HG03108 (cell line): ENCODE measurements around the gene HCN1.
"Not testable (repeated sequence)": the region's sequence is repeated elsewhere in the genome, so short reads cannot be mapped to it uniquely, and the experiment has no call there.

Experiments used
- ATAC-seq: cut with Tn5 transposase; IDR thresholded peaks from one replicate; pipeline ENCODE4 v1.9.1; 2021; ENCODE audit warnings: moderate library complexity; ENCODE audit not compliant: unreplicated experiment

HCN1 gene

DNA sequence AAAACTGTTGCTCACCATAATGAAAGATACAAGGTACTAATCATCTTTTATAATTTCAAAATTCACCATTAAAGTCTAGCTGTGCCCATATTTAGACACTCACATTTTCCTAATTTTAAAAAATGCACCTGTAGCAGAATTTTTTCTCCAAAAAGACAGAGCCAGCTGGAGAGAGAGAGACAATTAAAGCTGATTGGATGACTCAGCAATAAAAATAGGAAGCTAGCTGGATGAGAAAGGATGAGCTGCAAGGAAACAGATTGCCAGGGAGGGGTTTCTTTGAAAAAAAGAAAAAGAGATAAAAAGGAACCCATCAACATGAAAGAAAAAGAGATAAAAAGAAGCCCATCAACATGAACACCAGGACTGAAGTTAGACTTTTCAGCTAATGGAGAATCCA, 73.8 kb downstream of the HCN1 start:
- ATAC-seq = no peak

DNA sequence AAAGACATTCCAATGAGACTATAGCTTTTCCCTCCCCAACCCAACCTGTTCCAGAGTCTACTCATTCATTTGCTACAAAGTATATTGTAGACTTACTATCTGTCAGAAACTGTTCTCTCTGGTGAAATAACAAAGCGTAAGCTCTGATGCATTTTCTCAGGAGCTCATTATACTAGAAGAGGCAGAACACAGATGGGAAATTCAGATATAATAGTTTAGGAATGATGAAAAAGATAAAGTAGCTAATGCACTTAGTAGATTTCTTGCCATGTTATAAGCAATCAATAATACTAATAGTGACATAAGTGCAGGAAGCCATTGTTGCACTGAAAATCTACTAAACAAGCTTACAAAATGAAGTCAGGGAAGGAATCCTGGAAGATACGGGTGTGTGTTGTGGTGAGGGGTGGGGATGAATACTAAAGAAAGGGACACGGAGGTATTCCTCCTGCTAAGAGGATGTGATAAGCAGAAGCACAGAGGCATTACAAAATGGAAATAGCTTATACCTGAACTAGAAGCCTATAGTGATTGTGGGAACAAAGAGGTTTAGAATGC, 78.2 kb downstream of the HCN1 start:
- no peak for ATAC-seq

- ATAC-seq = no peak
These were observed 86.5 kb downstream of the HCN1 start for GRCh38 chr5:45609661-45610060.

GRCh38 chr5:45604092-45604491, 92.1 kb downstream of the HCN1 start:
- no peak for ATAC-seq

DNA sequence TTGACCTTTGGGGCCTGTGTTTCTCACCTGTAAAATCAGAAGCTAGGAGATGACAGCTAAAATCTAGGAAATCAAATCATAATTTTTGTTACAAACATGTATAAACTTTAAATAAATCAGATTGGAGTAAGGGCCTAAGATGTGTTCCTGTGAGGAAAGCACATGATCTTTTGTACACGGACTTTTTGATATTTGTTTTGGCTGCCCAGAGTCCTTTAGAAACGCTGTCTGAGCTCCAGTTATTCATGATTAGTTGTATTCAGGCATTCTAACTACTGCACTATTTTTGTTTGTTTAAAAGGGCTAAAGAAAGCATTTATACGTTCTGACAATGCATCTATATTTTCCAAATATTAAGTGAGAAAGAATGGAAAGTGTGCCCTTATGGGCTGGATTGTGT, 94.8 kb downstream of the HCN1 start:
- ATAC-seq = no peak

DNA sequence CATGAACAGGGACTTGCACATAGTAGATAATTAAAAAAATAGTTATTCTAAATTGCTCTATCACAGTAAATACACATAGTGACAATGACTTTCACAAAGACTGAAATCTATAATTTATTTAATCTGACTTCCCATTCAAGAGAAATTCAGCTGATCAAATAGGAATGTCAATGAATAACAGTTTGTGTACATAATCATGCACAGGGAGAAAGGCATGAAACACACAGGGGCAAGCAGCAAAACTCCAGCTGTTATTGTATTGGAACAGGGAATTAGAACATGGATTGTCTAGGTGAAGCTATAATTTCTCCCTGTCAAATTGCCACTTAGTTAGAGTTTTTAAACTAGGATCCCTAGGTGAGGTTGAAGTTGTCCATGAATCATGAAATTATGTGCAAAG, 99.9 kb downstream of the HCN1 start:
- no peak for ATAC-seq

DNA sequence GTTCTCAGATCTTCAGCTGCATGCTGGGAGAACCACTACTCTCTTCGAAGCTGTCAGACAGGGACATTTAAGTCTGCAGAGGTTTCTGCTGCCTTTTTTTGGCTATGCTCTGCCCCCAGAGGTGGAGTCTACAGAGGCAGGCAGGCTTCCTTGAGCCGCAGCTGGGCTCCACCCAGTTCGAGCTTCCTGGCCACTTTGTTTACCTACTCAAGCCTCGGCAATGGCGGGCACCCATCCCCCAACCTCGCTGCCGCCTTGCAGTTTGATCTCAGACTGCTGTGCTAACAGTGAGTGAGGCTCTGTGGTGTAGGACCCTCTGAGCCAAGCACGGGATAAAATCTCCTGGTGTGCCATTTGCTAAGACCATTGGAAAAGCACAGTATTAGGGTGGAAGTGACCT, 110.2 kb downstream of the HCN1 start:
- ATAC-seq = not testable (repeated sequence)

DNA sequence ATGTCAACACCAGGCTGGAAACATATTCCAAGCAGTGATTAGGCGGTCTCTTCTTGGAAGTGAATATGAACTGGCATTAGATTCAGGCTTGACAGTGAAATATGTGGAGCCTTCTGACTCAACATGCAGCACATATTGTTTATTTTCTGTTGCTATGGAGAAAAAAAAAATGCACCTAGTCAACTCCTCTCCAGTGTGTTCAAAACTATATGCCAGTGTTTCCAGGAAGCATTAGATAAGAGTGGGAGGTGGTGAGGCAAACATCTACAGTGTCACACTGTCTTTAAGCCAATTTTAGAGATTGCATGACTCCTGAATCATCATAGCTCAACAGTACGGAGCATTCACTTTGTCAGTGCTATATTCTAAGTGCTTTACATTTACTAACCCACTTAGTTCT, 117.9 kb downstream of the HCN1 start:
- no peak for ATAC-seq

GRCh38 chr5:45568813-45569212, 127.4 kb downstream of the HCN1 start:
- ATAC-seq = no peak

- ATAC-seq = no peak
These were observed 153.8 kb downstream of the HCN1 start for GRCh38 chr5:45542421-45542820.

- no peak for ATAC-seq
These were observed 162.5 kb downstream of the HCN1 start for GRCh38 chr5:45533663-45534062.

GRCh38 chr5:45532826-45533624, 163.2 kb downstream of the HCN1 start:
- no peak for ATAC-seq

- no peak for ATAC-seq
These were observed 175.1 kb downstream of the HCN1 start for GRCh38 chr5:45521067-45521466.

DNA sequence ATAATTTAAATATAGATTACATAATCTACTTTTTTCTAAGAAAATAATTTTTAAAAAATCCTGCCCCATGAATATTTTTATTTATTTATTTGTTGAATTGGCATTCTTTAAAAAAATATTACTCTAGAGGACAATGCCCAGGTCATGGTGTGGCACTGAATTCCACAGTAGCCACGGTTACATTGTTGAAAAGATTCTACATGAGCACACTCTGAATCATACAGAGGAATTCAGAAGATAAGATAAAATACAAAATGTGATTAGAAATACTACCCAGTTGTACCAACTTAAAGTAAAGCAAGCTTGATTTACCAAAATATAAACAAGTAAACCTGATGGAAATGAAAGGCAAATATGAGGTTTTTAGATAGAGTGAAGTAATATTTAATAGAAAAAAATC, 183.7 kb downstream of the HCN1 start:
- ATAC-seq = no peak

GRCh38 chr5:45509371-45509770, 186.8 kb downstream of the HCN1 start:
- no peak for ATAC-seq

- ATAC-seq = no peak
These were observed 188.0 kb downstream of the HCN1 start for GRCh38 chr5:45508135-45508534.

DNA sequence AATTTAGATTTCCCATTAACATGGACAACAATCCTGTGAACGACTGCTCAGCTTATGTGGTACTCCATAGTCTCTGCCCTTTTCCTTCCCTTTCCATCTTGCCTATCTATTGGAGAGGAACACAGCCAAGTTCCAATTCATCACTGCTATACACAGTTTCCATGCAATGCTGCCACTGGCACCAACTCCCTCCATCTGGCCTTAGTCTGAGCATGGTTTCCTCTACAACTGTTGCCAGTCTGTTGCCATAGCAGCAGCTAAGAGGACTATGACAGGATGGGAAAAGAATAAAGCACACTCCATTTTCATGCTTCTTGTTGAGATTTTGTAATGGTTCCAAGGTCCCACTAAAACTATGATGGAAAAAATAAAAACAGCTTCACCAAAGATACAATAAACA, 189.0 kb downstream of the HCN1 start:
- no peak for ATAC-seq

- not testable (repeated sequence) for ATAC-seq
These were observed 197.2 kb downstream of the HCN1 start for GRCh38 chr5:45499006-45499405.

GRCh38 chr5:45491368-45491767, 204.8 kb downstream of the HCN1 start:
- ATAC-seq = no peak

- ATAC-seq = no peak
These were observed 211.4 kb downstream of the HCN1 start for GRCh38 chr5:45484781-45485180.

GRCh38 chr5:45454114-45454513, 242.1 kb downstream of the HCN1 start:
- ATAC-seq = no peak

DNA sequence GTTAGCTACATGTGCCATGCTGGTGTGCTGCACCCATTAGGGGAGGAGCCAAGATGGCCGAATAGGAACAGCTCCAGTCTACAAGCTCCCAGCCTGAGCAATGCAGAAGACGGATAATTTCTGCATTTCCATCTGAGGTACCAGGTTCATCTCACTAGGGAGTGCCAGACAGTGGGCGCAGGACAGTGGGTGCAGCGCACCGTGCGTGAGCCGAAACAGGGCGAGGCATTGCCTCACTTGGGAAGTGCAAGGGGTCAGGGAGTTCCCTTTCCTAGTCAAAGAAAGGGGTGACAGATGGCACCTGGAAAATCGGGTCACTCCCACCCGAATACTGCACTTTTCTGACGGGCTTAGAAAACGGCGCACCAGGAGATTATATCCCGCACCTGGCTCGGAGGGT, 251.3 kb downstream of the HCN1 start:
- ATAC-seq = not testable (repeated sequence)

- no peak for ATAC-seq
These were observed 255.7 kb downstream of the HCN1 start for GRCh38 chr5:45440466-45440865.
